Neural progenitor cell (in vitro differentiated cells): ENCODE measurements around the gene BUB1B. TPM values are rescaled to one million over a fixed set of nuclear protein-coding genes. Genes with fewer than 3 reads are reported as not detected.

Source experiments
- DNase-seq: peaks from one replicate; pipeline ENCODE4 v3.0.0-alpha.2; 2016; ENCODE audit warnings: low spot score
- H2AFZ ChIP-seq: fragments of 200-600 bp; sonication (generic); replicated peaks from 2 replicates; pipeline ENCODE4 v1.6.1; 2016; ENCODE audit warnings: antibody characterized with exemption
- H3F3A ChIP-seq: fragments of 200-600 bp; sonication (generic); 2 replicates; pipeline ENCODE4 v1.6.1; 2016; ENCODE audit warnings: antibody characterized with exemption, low read depth
- H3K27ac ChIP-seq: fragments of 200-600 bp; sonication (generic); 2 replicates; pipeline ENCODE4 v1.5.1; 2016; ENCODE audit warnings: mild to moderate bottlenecking
- H3K27me3 ChIP-seq: fragments of 200-600 bp; sonication (generic); 2 replicates; pipeline ENCODE4 v1.6.1; 2016; ENCODE audit warnings: mild to moderate bottlenecking, moderate library complexity
- H3K36me3 ChIP-seq: fragments of 200-600 bp; sonication (generic); 2 replicates; pipeline ENCODE4 v1.5.1; 2016
- H3K4me1 ChIP-seq: fragments of 200-600 bp; sonication (generic); 2 replicates; pipeline ENCODE4 v1.6.1; 2016; ENCODE audit warnings: mixed run types
- H3K4me2 ChIP-seq: fragments of 200-600 bp; sonication (generic); 2 replicates; pipeline ENCODE4 v1.6.1; 2016
- H3K4me3 ChIP-seq: fragments of 200-600 bp; sonication (generic); 2 replicates; pipeline ENCODE4 v1.5.1; 2016
- H3K79me2 ChIP-seq: fragments of 200-600 bp; sonication (generic); 2 replicates; pipeline ENCODE4 v1.6.1; 2016; ENCODE audit warnings: low read depth
- H3K9ac ChIP-seq: fragments of 200-600 bp; sonication (generic); 2 replicates; pipeline ENCODE4 v1.6.1; 2016
- H3K9me3 ChIP-seq: fragments of 200-600 bp; sonication (generic); 2 replicates; pipeline ENCODE4 v1.5.1; 2016; ENCODE audit warnings: low read depth
- H4K20me1 ChIP-seq: fragments of 200-600 bp; sonication (generic); 2 replicates; pipeline ENCODE4 v1.6.1; 2016; ENCODE audit warnings: low read depth
- H3K27ac Mint-ChIP-seq: 3 replicates; pipeline ENCODE4 v1.8.0; 2021; ENCODE audit warnings: mixed read lengths
- H3K27me3 Mint-ChIP-seq: 2 replicates; pipeline ENCODE4 v1.8.0; 2022; ENCODE audit warnings: low read depth, mild to moderate bottlenecking, inconsistent platforms, moderate library complexity, mixed read lengths; ENCODE audit not compliant: insufficient read depth
- H3K36me3 Mint-ChIP-seq: 3 replicates; pipeline ENCODE4 v1.8.0; 2021; ENCODE audit warnings: mixed read lengths
- H3K4me1 Mint-ChIP-seq: 3 replicates; pipeline ENCODE4 v1.8.0; 2021; ENCODE audit warnings: mixed read lengths
- H3K4me3 Mint-ChIP-seq: 3 replicates; pipeline ENCODE4 v1.8.0; 2021; ENCODE audit warnings: mild to moderate bottlenecking, moderate library complexity, mixed read lengths
- H3K9me3 Mint-ChIP-seq: 3 replicates; pipeline ENCODE4 v1.8.0; 2020; ENCODE audit warnings: mixed read lengths
- CTCF ChIP-seq: fragments of 200-600 bp; sonication (generic); IDR thresholded peaks from 2 replicates; pipeline ENCODE4 v1.5.1; 2017; ENCODE audit warnings: antibody characterized with exemption, mild to moderate bottlenecking
- EZH2 ChIP-seq: fragments of 200-600 bp; sonication (generic); IDR thresholded peaks from 2 replicates; pipeline ENCODE4 v1.6.1; 2017; ENCODE audit warnings: antibody characterized with exemption, mild to moderate bottlenecking, moderate library complexity
- EZH2phosphoT487 ChIP-seq: fragments of 200-600 bp; sonication (generic); IDR thresholded peaks from 2 replicates; pipeline ENCODE4 v1.6.1; 2017; ENCODE audit warnings: antibody characterized with exemption
- total RNA-seq: library from RNA; depleted of rRNA; stranded (reverse); fragments of >200 nt; gene quantifications from 2 replicates; pipeline ENCODE4 v1.2.3, GENCODE V29; 2015; ENCODE audit warnings: low replicate concordance

The BUB1B gene, protein sequence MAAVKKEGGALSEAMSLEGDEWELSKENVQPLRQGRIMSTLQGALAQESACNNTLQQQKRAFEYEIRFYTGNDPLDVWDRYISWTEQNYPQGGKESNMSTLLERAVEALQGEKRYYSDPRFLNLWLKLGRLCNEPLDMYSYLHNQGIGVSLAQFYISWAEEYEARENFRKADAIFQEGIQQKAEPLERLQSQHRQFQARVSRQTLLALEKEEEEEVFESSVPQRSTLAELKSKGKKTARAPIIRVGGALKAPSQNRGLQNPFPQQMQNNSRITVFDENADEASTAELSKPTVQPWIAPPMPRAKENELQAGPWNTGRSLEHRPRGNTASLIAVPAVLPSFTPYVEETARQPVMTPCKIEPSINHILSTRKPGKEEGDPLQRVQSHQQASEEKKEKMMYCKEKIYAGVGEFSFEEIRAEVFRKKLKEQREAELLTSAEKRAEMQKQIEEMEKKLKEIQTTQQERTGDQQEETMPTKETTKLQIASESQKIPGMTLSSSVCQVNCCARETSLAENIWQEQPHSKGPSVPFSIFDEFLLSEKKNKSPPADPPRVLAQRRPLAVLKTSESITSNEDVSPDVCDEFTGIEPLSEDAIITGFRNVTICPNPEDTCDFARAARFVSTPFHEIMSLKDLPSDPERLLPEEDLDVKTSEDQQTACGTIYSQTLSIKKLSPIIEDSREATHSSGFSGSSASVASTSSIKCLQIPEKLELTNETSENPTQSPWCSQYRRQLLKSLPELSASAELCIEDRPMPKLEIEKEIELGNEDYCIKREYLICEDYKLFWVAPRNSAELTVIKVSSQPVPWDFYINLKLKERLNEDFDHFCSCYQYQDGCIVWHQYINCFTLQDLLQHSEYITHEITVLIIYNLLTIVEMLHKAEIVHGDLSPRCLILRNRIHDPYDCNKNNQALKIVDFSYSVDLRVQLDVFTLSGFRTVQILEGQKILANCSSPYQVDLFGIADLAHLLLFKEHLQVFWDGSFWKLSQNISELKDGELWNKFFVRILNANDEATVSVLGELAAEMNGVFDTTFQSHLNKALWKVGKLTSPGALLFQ
- 129 and 167 TPM in 2 replicates for total RNA-seq

- Histone ChIP-seq H3K9me3 (no peaks in the 10 kb centered on the region), H2AFZ (peak within 1 kb of the TSS; percentile 82), H4K20me1 (peaks cover 29% of the 10 kb centered on the region), H3K36me3 (peaks cover 11% of the 10 kb centered on the region), H3K4me3 (peak within 1 kb of the TSS; percentile 69), H3K4me1 (peaks cover 28% of the 10 kb centered on the region), H3K9ac (peak within 1 kb of the TSS; percentile 31), H3K27me3 (no peaks in the 10 kb centered on the region), H3K27ac (no peak within 1 kb of the TSS), H3K79me2 (peaks cover 51% of the 10 kb centered on the region), H3F3A (peaks cover 3% of the 10 kb centered on the region), H3K4me2 (peak within 1 kb of the TSS; percentile 95)
- Mint-ChIP-seq H3K4me3 (no peak within 1 kb of the TSS), H3K9me3 (no peaks in the 10 kb centered on the region), H3K4me1 (peaks cover 18% of the 10 kb centered on the region), H3K36me3 (peaks cover 7% of the 10 kb centered on the region), H3K27ac (no peak within 1 kb of the TSS), H3K27me3 (peaks cover 2% of the 10 kb centered on the region)
- no peak for TF ChIP-seq EZH2
- no peak for TF ChIP-seq EZH2phosphoT487
- TF ChIP-seq CTCF: no peak
- DNase-seq: peak; percentile 98
Observed at GRCh38 chr15:40160689-40161688, at the start of gene BUB1B. Gene BUB1B (plus strand): TSS chr15:40161069. CDS start chr15:40161221, 152 bp downstream.

- Mint-ChIP-seq H3K27ac (peak overlapping the region; percentile 90), H3K27me3 (peaks cover 31% of the 10 kb centered on the region), H3K4me3 (peak overlapping the region; percentile 77), H3K4me1 (peaks cover 74% of the 10 kb centered on the region), H3K9me3 (no peaks in the 10 kb centered on the region), H3K36me3 (no peaks in the 10 kb centered on the region)
- Histone ChIP-seq H4K20me1 (peaks cover 24% of the 10 kb centered on the region), H3K27ac (peak overlapping the region; percentile 4), H3K9ac (no peak overlapping the region), H3K36me3 (no peaks in the 10 kb centered on the region), H3K9me3 (no peaks in the 10 kb centered on the region), H3K27me3 (peaks cover 35% of the 10 kb centered on the region), H3K4me3 (peak overlapping the region; percentile 28), H3K79me2 (no peaks in the 10 kb centered on the region), H3K4me2 (peak overlapping the region; percentile 74), H2AFZ (no peak overlapping the region), H3F3A (peaks cover 40% of the 10 kb centered on the region), H3K4me1 (peaks cover 36% of the 10 kb centered on the region)
- DNase-seq: peak; percentile 84
- no peak for TF ChIP-seq CTCF
- TF ChIP-seq EZH2: no peak
- no peak for TF ChIP-seq EZH2phosphoT487
Observed at GRCh38 chr15:40111888-40112287, 49.0 kb upstream of the BUB1B start.

DNA sequence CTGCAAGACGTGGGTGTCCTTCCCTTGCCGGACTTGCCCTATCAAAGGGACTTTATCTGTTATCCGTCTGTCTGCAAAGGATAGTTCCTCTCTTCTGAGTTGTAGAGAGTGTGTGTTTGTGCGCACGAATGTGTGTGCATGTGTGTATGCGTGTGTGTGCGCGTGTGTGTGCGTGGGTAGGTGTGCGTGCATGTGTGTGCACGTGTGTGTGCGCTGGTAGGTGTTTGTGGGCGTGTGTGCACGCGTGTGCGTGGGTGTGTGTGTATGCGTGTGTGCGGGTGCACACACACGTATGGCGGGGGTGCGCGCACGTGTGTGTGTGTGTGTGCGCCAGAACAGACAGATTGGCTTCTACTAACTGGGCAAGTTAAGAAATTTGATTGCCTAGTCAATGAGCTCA, 48.1 kb upstream of the BUB1B start:
- H3K27me3 Mint-ChIP-seq: peaks cover 31% of the 10 kb centered on the region
- peaks cover 27% of the 10 kb centered on the region for H3K4me1 ChIP-seq
- H3K27me3 ChIP-seq: peaks cover 32% of the 10 kb centered on the region
- peaks cover 15% of the 10 kb centered on the region for H4K20me1 ChIP-seq
- no peaks in the 10 kb centered on the region for H3K79me2 ChIP-seq
- no peak overlapping the region for H3K4me3 Mint-ChIP-seq
- peak overlapping the region; percentile 28 for H3K4me3 ChIP-seq
- H3K36me3 Mint-ChIP-seq: no peaks in the 10 kb centered on the region
- no peak overlapping the region for H3K9ac ChIP-seq
- no peak overlapping the region for H3K27ac ChIP-seq
- H3K9me3 ChIP-seq: no peaks in the 10 kb centered on the region
- H3K36me3 ChIP-seq: no peaks in the 10 kb centered on the region
- no peak for DNase-seq
- H3F3A ChIP-seq: peaks cover 33% of the 10 kb centered on the region
- no peak overlapping the region for H2AFZ ChIP-seq
- H3K9me3 Mint-ChIP-seq: no peaks in the 10 kb centered on the region
- H3K27ac Mint-ChIP-seq: peak overlapping the region; percentile 90
- TF ChIP-seq CTCF (no peak), EZH2 (no peak), EZH2phosphoT487 (no peak)
- peaks cover 65% of the 10 kb centered on the region for H3K4me1 Mint-ChIP-seq
- peak overlapping the region; percentile 74 for H3K4me2 ChIP-seq
